T-helper 1 cell treated with Interleukin-12 subunit alpha and Interleukin-12 subunit beta and Interleukin-4 antibody, amounts not matched to agents 30 μg/mL and 1 μg/mL, for 36 hours (primary cell): Measurements from ENCODE around the gene STK17B.

ENCODE experiments used
- H3K27ac Mint-ChIP-seq: one replicate; pipeline ENCODE4 v1.8.0; 2021; ENCODE audit warnings: mild to moderate bottlenecking, mixed read lengths
- H3K27me3 Mint-ChIP-seq: one replicate; pipeline ENCODE4 v1.8.0; 2021; ENCODE audit warnings: low read depth, mixed read lengths
- H3K36me3 Mint-ChIP-seq: one replicate; pipeline ENCODE4 v1.8.0; 2021; ENCODE audit warnings: low read depth, mixed read lengths
- H3K4me1 Mint-ChIP-seq: one replicate; pipeline ENCODE4 v1.8.0; 2021; ENCODE audit warnings: low read depth, mixed read lengths
- H3K4me3 Mint-ChIP-seq: one replicate; pipeline ENCODE4 v1.8.0; 2021; ENCODE audit warnings: mild to moderate bottlenecking, moderate library complexity, mixed read lengths
- H3K9me3 Mint-ChIP-seq: one replicate; pipeline ENCODE4 v1.8.0; 2021; ENCODE audit warnings: mixed read lengths

The STK17B gene

GRCh38 chr2:196128749-196129148 lies 42.6 kb downstream of the STK17B start:
- Mint-ChIP-seq H3K27ac (no peak overlapping the region), H3K27me3 (no peaks in the 10 kb centered on the region), H3K4me1 (peaks cover 15% of the 10 kb centered on the region), H3K4me3 (no peak overlapping the region), H3K9me3 (peaks cover 52% of the 10 kb centered on the region), H3K36me3 (peaks cover 41% of the 10 kb centered on the region)

DNA sequence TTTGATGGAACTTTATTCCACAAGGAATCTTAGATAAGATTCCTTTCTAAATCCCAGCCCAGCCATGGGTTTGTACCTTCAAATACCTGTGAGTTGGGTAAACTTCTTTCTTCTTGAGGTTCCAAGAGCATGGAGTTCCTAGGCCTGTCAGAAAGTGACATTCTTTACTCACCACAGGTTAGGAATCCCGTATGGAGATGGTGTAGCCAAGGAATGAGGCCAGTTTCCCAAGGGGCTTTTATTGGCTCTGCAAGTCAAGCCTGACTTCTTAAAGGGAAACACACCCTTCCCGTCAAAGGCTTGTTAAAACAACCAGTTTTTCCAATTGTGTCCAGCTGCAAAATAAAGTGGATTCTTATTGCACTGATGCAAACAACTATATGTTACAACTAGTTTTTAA lies 45.8 kb downstream of the STK17B start:
- Mint-ChIP-seq H3K4me3 (no peak overlapping the region), H3K4me1 (no peaks in the 10 kb centered on the region), H3K36me3 (peaks cover 12% of the 10 kb centered on the region), H3K27me3 (no peaks in the 10 kb centered on the region), H3K27ac (no peak overlapping the region), H3K9me3 (peaks cover 27% of the 10 kb centered on the region)

GRCh38 chr2:196123679-196124373 lies 47.6 kb downstream of the STK17B start:
- Mint-ChIP-seq H3K27me3 (peaks cover 4% of the 10 kb centered on the region), H3K27ac (no peak overlapping the region), H3K36me3 (peaks cover 4% of the 10 kb centered on the region), H3K9me3 (peaks cover 12% of the 10 kb centered on the region), H3K4me1 (no peaks in the 10 kb centered on the region), H3K4me3 (no peak overlapping the region)

DNA sequence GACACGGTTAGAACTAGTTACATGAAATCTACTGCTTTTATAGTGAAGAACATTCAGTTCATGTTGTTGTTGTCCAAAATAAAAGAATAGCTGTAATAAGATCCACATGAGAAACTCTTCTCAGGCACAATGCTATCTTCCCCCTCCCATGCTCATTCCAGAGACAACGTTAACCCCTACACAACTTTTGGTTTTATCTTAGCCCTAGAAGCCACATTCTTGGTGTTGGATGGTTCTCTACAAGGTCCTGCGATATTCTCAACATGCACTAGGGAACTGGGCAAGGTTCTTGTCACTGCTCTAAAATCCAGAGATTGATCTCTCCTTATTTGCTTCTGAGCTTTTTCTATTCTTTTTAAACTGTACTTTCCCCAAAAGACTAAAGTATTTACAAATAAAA lies 51.5 kb downstream of the STK17B start:
- no peaks in the 10 kb centered on the region for H3K36me3 Mint-ChIP-seq
- H3K4me3 Mint-ChIP-seq, result no peak overlapping the region
- peaks cover 4% of the 10 kb centered on the region for H3K27me3 Mint-ChIP-seq
- no peak overlapping the region for H3K27ac Mint-ChIP-seq
- no peaks in the 10 kb centered on the region for H3K9me3 Mint-ChIP-seq
- H3K4me1 Mint-ChIP-seq, result no peaks in the 10 kb centered on the region

DNA sequence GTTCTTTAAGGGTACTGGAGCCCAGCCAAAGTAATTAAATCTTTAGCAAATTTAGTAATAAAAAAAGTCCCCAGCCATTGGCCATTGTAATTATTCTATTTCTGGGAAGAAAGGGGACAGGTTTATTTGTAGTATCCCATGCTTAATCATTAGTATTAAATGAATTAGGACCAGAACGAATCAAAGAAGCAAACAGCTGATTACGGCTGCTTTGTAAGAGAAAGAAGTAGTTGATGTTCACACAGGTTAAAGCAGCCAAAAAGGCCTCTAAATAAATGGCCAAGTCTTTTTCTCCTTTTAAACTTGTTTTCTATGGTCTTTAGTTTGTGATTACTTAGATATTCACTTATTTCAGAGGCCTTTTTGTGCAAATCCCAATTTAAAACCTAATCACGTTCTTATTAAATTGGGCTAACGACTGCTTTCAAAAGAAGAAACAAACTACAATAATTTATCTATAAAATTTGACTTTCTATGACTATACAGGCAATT lies 54.1 kb downstream of the STK17B start:
- no peak overlapping the region for H3K4me3 Mint-ChIP-seq
- peaks cover 10% of the 10 kb centered on the region for H3K4me1 Mint-ChIP-seq
- H3K9me3 Mint-ChIP-seq, result no peaks in the 10 kb centered on the region
- no peaks in the 10 kb centered on the region for H3K36me3 Mint-ChIP-seq
- H3K27ac Mint-ChIP-seq, result no peak overlapping the region
- peaks cover 4% of the 10 kb centered on the region for H3K27me3 Mint-ChIP-seq

DNA sequence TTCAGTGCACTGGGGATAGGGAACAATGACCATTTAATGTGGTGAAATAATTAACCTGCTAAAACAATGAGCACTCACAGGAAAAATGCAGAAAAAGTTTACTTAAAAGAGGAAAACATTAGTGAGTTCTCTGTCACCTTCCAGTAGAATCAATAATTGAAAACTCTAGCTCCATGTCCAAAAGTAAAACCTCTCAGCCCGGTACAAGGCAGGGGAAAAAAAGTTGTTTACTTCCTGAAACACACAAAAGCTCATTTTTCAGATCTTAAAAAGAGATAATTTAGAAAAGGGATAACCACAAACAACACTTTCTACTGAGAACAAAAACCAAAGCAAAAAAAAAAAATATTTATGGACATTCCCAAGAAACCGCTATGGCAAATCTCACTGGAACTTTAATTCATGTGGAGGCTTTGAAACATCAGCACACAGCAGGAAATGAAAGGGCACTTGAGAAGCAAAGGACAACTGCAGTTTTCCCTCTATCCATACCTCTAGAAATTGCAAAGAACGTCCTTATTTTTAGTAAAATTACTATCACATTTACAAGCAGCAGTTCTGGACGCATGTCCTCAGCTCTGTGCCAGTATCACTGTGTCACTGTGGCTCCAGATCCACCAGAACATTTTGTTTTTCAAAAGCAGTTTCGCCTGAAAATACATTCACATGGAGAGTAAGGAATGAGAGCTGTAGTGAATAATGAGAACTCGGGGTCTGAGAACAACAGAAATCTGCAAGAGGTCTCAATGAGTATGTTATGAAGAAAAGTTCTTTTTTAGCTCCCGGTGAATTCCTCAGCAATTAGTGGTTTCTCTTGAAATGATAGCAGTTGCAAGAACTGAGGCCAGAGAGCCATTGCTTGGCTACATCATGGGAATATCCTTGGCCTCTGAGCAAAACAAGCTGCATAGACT lies 58.1 kb downstream of the STK17B start:
- no peak overlapping the region for H3K27ac Mint-ChIP-seq

GRCh38 chr2:196112418-196113034 lies 58.9 kb downstream of the STK17B start:
- Mint-ChIP-seq H3K9me3 (no peaks in the 10 kb centered on the region), H3K27me3 (no peaks in the 10 kb centered on the region), H3K36me3 (no peaks in the 10 kb centered on the region), H3K4me3 (no peak overlapping the region), H3K27ac (no peak overlapping the region), H3K4me1 (peaks cover 10% of the 10 kb centered on the region)

More for the DNA sequence above, 58.1 kb downstream of the STK17B start:
- H3K4me3 Mint-ChIP-seq, result no peak overlapping the region
- peaks cover 10% of the 10 kb centered on the region for H3K4me1 Mint-ChIP-seq
- H3K36me3 Mint-ChIP-seq, result no peaks in the 10 kb centered on the region
- no peaks in the 10 kb centered on the region for H3K9me3 Mint-ChIP-seq
- no peaks in the 10 kb centered on the region for H3K27me3 Mint-ChIP-seq

- no peaks in the 10 kb centered on the region for H3K36me3 Mint-ChIP-seq
- H3K9me3 Mint-ChIP-seq, result no peaks in the 10 kb centered on the region
- H3K4me1 Mint-ChIP-seq, result peaks cover 12% of the 10 kb centered on the region
- H3K27ac Mint-ChIP-seq, result no peak overlapping the region
- no peaks in the 10 kb centered on the region for H3K27me3 Mint-ChIP-seq
- no peak overlapping the region for H3K4me3 Mint-ChIP-seq
These were observed 62.8 kb downstream of the STK17B start for GRCh38 chr2:196108604-196109003.

DNA sequence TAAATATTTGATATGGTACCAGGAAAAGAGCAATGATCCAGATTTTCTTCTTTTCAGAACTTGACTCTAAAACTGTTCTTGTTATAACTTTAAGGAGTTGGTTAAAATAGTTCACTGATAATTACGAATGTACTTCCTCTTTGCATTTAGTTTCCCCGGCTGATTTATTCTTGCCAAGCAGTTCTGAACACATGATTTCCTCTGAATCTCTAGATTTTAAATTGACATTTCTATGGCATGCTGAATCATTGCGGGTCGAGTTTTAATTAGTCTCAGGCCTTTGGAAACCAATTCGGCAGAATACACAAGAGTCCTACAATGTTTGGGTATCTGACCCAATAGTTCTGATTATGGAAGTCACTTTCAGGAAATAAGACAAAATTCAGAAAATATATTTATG lies 65.4 kb downstream of the STK17B start:
- H3K27ac Mint-ChIP-seq, result no peak overlapping the region
- no peaks in the 10 kb centered on the region for H3K27me3 Mint-ChIP-seq
- H3K36me3 Mint-ChIP-seq, result no peaks in the 10 kb centered on the region
- H3K4me1 Mint-ChIP-seq, result peaks cover 16% of the 10 kb centered on the region
- no peaks in the 10 kb centered on the region for H3K9me3 Mint-ChIP-seq
- no peak overlapping the region for H3K4me3 Mint-ChIP-seq

- Mint-ChIP-seq H3K27me3 (no peaks in the 10 kb centered on the region), H3K9me3 (no peaks in the 10 kb centered on the region), H3K27ac (no peak overlapping the region), H3K4me3 (no peak overlapping the region), H3K36me3 (no peaks in the 10 kb centered on the region), H3K4me1 (peaks cover 19% of the 10 kb centered on the region)
These were observed 67.3 kb downstream of the STK17B start for GRCh38 chr2:196104066-196104465.

GRCh38 chr2:196103626-196104025 lies 67.8 kb downstream of the STK17B start:
- no peaks in the 10 kb centered on the region for H3K36me3 Mint-ChIP-seq
- H3K4me3 Mint-ChIP-seq, result no peak overlapping the region
- H3K27me3 Mint-ChIP-seq, result peaks cover 3% of the 10 kb centered on the region
- H3K9me3 Mint-ChIP-seq, result no peaks in the 10 kb centered on the region
- peaks cover 19% of the 10 kb centered on the region for H3K4me1 Mint-ChIP-seq
- no peak overlapping the region for H3K27ac Mint-ChIP-seq

DNA sequence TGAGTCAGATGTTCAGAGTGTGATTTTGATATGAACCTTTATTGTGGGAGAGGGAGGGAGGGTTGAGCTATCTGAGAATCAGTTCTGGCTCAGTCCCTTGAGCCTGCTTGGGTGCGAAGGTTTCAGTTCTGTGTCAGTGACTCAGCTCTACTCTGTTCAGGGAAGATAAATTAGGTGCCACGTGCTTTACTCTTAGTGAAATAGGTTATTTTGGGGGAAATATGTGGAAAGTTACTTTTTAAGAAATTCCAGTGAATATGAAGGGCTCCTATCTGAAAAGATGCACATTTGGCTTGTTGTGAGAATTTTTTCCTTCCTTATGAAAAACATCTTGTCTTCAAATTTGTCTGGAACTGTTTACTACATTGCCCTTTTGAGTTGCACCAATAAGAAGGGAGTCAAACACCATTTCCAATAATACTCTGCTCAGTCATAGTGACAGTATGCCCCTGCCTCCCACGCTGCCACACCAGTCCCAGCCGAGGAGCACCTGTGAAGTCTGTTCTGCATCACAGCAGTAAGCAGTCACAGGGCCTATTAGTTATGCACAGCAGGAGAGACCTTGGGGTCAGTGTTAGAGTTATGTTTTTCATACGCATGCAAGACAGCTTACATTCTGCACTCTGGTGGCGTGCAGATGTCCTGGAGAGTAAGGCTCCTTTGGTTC lies 69.9 kb downstream of the STK17B start:
- Mint-ChIP-seq H3K36me3 (no peaks in the 10 kb centered on the region), H3K4me1 (peaks cover 17% of the 10 kb centered on the region), H3K27me3 (peaks cover 4% of the 10 kb centered on the region), H3K9me3 (no peaks in the 10 kb centered on the region), H3K27ac (no peak overlapping the region), H3K4me3 (no peak overlapping the region)

GRCh38 chr2:196099916-196100315 lies 71.5 kb downstream of the STK17B start:
- Mint-ChIP-seq H3K27ac (no peak overlapping the region), H3K4me3 (no peak overlapping the region), H3K36me3 (peaks cover under 1% of the 10 kb centered on the region), H3K9me3 (no peaks in the 10 kb centered on the region), H3K27me3 (peaks cover 4% of the 10 kb centered on the region), H3K4me1 (peaks cover 14% of the 10 kb centered on the region)
